ENCODE data around the gene KCNT1. TPM values are rescaled to one million over a fixed set of nuclear protein-coding genes. Genes with fewer than 3 reads are reported as not detected.

The KCNT1 gene
- total RNA-seq, 1 experiment from 2014 or later: not detected

DNA sequence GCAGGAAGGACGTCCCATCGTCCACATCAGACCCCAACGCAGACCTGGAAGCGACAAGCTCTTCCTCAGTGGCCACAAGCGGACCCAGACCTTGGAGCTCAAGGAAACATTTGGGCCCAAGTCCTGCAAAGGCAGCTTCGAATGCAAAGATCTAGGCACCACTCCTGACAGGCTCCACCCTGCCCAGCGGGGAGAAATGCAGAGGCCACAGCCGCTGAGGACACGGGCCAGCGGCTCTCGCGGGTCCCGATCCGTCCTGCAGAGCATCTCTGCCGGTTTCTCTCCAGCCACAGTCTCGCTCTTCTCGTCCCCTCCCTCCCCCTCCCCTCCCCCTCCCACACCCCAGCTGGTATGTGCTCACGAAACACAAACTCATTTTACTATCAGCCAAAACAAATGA, 7.6 kb upstream of the KCNT1 start:
- intact Hi-C loops (cut with micrococcal nuclease; ENCODE audit: unreplicated experiment): no loop called here
- Histone ChIP-seq H3K9me3 (ENCODE audit: low read depth, low read length, poor library complexity, severe bottlenecking) (no peaks in the 10 kb centered on the region), H3K27ac (ENCODE audit: low read depth, low read length, poor library complexity, severe bottlenecking) (no peak overlapping the region), H3K4me1 (ENCODE audit: insufficient read depth, low read length, poor library complexity, severe bottlenecking) (peaks cover 4% of the 10 kb centered on the region), H3K36me3 (ENCODE audit: insufficient read depth, low read length, poor library complexity, severe bottlenecking) (no peaks in the 10 kb centered on the region), H3K4me3 (ENCODE audit: low read depth, low read length, poor library complexity, severe bottlenecking) (no peak overlapping the region), H3K27me3 (replicated peaks; ENCODE audit: insufficient read depth, low read depth, low read length, poor library complexity) (no peaks in the 10 kb centered on the region)
- DNase-seq (ENCODE audit: low spot score): no peak
- BruUV-seq (replicated peaks): no TSS peak
- CTCF ChIA-PET: interaction anchor here (1.5 kb wide), 1 partner anchor 26 kb away, joined by 3 read pairs; no protein-coding TSS in a partner anchor
- POLR2A ChIA-PET (ENCODE audit: low non-redundant PET): no interaction called here
- no peak for TF ChIP-seq EZH2 (IDR thresholded peaks at IDR 0.05; ENCODE audit: borderline replicate concordance, low read depth, low read length, poor library complexity, severe bottlenecking)
- TF ChIP-seq, protein P1, sequence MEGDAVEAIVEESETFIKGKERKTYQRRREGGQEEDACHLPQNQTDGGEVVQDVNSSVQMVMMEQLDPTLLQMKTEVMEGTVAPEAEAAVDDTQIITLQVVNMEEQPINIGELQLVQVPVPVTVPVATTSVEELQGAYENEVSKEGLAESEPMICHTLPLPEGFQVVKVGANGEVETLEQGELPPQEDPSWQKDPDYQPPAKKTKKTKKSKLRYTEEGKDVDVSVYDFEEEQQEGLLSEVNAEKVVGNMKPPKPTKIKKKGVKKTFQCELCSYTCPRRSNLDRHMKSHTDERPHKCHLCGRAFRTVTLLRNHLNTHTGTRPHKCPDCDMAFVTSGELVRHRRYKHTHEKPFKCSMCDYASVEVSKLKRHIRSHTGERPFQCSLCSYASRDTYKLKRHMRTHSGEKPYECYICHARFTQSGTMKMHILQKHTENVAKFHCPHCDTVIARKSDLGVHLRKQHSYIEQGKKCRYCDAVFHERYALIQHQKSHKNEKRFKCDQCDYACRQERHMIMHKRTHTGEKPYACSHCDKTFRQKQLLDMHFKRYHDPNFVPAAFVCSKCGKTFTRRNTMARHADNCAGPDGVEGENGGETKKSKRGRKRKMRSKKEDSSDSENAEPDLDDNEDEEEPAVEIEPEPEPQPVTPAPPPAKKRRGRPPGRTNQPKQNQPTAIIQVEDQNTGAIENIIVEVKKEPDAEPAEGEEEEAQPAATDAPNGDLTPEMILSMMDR (conservative IDR thresholded peaks at IDR 0.05; ENCODE audit: low read depth, low read length): no peak

DNA sequence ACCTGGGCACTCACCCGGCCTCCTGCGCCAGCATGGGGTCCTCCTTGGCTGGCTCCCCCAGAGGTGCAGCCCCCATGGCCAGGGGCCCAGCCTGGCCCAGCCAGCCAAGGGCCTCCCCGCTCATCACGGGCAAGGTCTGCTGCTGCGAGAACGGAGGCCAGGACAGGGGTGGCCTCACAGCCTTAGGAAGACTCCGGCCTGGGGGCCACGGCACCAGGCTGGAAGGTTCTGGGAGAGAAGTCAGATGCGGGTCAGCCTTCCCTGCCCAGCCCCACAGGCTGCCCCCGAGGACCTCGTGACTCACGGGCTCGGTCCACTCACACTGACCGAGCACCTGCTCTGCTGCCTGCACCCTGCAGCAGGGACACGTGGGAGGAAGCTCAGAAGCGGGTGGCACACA, 6.9 kb upstream of the KCNT1 start:
- no TSS peak for BruUV-seq (replicated peaks)
- no peaks in the 10 kb centered on the region for H3K9me3 ChIP-seq (ENCODE audit: low read depth, low read length, poor library complexity, severe bottlenecking)
- H3K27me3 ChIP-seq (replicated peaks; ENCODE audit: insufficient read depth, low read depth, low read length, poor library complexity): no peaks in the 10 kb centered on the region
- intact Hi-C loops (cut with micrococcal nuclease; ENCODE audit: unreplicated experiment): no loop called here
- CTCF ChIA-PET: no interaction called here
- POLR2A ChIA-PET (ENCODE audit: low non-redundant PET): no interaction called here
- DNase-seq (ENCODE audit: low spot score): no peak
- TF ChIP-seq, protein P1 (conservative IDR thresholded peaks at IDR 0.05; ENCODE audit: low read depth, low read length): no peak
- no peak for TF ChIP-seq EZH2 (IDR thresholded peaks at IDR 0.05; ENCODE audit: borderline replicate concordance, low read depth, low read length, poor library complexity, severe bottlenecking)
- H3K27ac ChIP-seq (ENCODE audit: low read depth, low read length, poor library complexity, severe bottlenecking): no peak overlapping the region
- H3K4me1 ChIP-seq (ENCODE audit: insufficient read depth, low read length, poor library complexity, severe bottlenecking): peaks cover 4% of the 10 kb centered on the region
- no peaks in the 10 kb centered on the region for H3K36me3 ChIP-seq (ENCODE audit: insufficient read depth, low read length, poor library complexity, severe bottlenecking)
- H3K4me3 ChIP-seq (ENCODE audit: low read depth, low read length, poor library complexity, severe bottlenecking): no peak overlapping the region

DNA sequence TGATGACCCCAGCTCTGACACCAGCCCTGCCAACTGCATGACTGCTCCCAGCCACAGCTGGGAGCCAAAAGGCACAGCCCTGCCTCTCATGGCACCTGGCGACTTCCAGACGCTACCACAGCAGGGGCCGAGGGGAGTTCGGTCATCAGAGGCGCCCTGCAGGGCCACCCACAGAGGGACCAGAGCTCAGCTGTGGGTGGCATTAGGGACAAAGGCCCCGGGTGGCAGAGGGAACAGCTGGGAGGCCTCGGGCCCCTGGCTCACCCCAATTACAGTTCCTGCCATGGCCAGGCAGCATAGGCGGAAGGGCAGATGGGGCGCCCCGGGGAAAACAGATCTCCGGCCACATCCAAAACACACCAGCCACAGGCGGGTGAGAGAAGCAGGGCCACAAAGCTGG, 6.3 kb upstream of the KCNT1 start:
- Histone ChIP-seq H3K36me3 (ENCODE audit: insufficient read depth, low read length, poor library complexity, severe bottlenecking) (no peaks in the 10 kb centered on the region), H3K27ac (ENCODE audit: low read depth, low read length, poor library complexity, severe bottlenecking) (no peak overlapping the region), H3K4me1 (ENCODE audit: insufficient read depth, low read length, poor library complexity, severe bottlenecking) (peaks cover 4% of the 10 kb centered on the region), H3K27me3 (replicated peaks; ENCODE audit: insufficient read depth, low read depth, low read length, poor library complexity) (no peaks in the 10 kb centered on the region), H3K4me3 (ENCODE audit: low read depth, low read length, poor library complexity, severe bottlenecking) (no peak overlapping the region), H3K9me3 (ENCODE audit: low read depth, low read length, poor library complexity, severe bottlenecking) (no peaks in the 10 kb centered on the region)
- intact Hi-C loops (cut with micrococcal nuclease; ENCODE audit: unreplicated experiment): no loop called here
- ChIA-PET POLR2A (ENCODE audit: low non-redundant PET) (no interaction called here), CTCF (no interaction called here)
- no peak for DNase-seq (ENCODE audit: low spot score)
- no peak for TF ChIP-seq EZH2 (IDR thresholded peaks at IDR 0.05; ENCODE audit: borderline replicate concordance, low read depth, low read length, poor library complexity, severe bottlenecking)
- TF ChIP-seq, protein P1 (conservative IDR thresholded peaks at IDR 0.05; ENCODE audit: low read depth, low read length): no peak
- BruUV-seq (replicated peaks): no TSS peak
